Body of pancreas (tissue), 4 donors: ENCODE results near the gene NKX2-1.

ENCODE experiments used
- CTCF ChIP-seq, 7 experiments: fragments of 450-650 bp in 4 of 7; fragments of 200-600 bp in 3 of 7; sonication (generic) in 3 of 7; IDR thresholded peaks; one replicate each; pipeline ENCODE4 v1.5.1; 2016 to 2019; ENCODE audit warnings: antibody characterized with exemption in 7 of 7
- POLR2A ChIP-seq, 3 donors: fragments of 450-650 bp; IDR thresholded peaks; one replicate each; pipeline ENCODE4 v1.6.1; 2016; ENCODE audit warnings: antibody characterized with exemption in 3 of 3, mild to moderate bottlenecking in 2 of 3

- TF ChIP-seq POLR2A (IDR thresholded peaks at IDR 0.05), result no peak
- TF ChIP-seq CTCF (IDR thresholded peaks at IDR 0.05), result no peak
Observed at GRCh38 chr14:36485773-36486172, 34.3 kb downstream of the NKX2-1 start.
